Heart left ventricle (tissue), 16 donors: ENCODE results near the gene KCTD19. TPM values are rescaled to one million over a fixed set of nuclear protein-coding genes. Genes with fewer than 3 reads are reported as not detected.

ENCODE experiments used
- ATAC-seq, 4 donors: fragments of 200-7000 bp; cut with Tn5 transposase; one replicate each; pipeline ENCODE4 v1.9.1; 2020 to 2022; ENCODE audit warnings: moderate library complexity in 4 of 4, mild to moderate bottlenecking in 3 of 4, moderate number of reproducible peaks in 1 of 4
- DNase-seq, 5 donors: peaks; one replicate each; pipeline ENCODE4 v3.0.0-alpha.2; 2020
- H3K27ac ChIP-seq, 12 donors: fragments of 200-600 bp; sonication (generic) in 4 of 12; one replicate each; pipeline versions ENCODE4 v1.5.0 to v1.8.0; 2016 to 2022; ENCODE audit warnings: mild to moderate bottlenecking in 2 of 12
- H3K27me3 ChIP-seq, 9 donors: fragments of 200-600 bp; sonication (generic) in 2 of 9; one replicate each; pipeline versions ENCODE4 v1.5.1 to v1.8.0; 2016 to 2022; ENCODE audit warnings: mild to moderate bottlenecking in 3 of 9
- H3K36me3 ChIP-seq, 9 donors: fragments of 200-600 bp; sonication (generic) in 2 of 9; one replicate each; pipeline versions ENCODE4 v1.5.0 to v1.8.0; 2018 to 2022; ENCODE audit warnings: mild to moderate bottlenecking in 2 of 9
- H3K4me1 ChIP-seq, 12 donors: fragments of 200-600 bp; sonication (generic) in 4 of 12; one replicate each; pipeline versions ENCODE4 v1.5.0 to v1.8.0; 2016 to 2022; ENCODE audit warnings: mild to moderate bottlenecking in 3 of 12
- H3K4me3 ChIP-seq, 12 donors: fragments of 200-600 bp; sonication (generic) in 4 of 12; one replicate each; pipeline versions ENCODE4 v1.5.0 to v1.8.0; 2017 to 2022; ENCODE audit warnings: mild to moderate bottlenecking in 9 of 12, moderate library complexity in 4 of 12
- H3K9me3 ChIP-seq, 12 donors: fragments of 200-600 bp; sonication (generic) in 4 of 12; one replicate each; pipeline versions ENCODE4 v1.5.0 to v1.8.0; 2016 to 2022; ENCODE audit warnings: mild to moderate bottlenecking in 1 of 12
- POLR2A ChIP-seq, 2 donors: fragments of 450-650 bp; IDR thresholded peaks; one replicate each; pipeline ENCODE4 v1.6.1; 2017; ENCODE audit warnings: antibody characterized with exemption in 2 of 2, mild to moderate bottlenecking in 2 of 2, moderate library complexity in 2 of 2
- WGBS, 4 donors: extraction: QIAGEN DNeasy Blood & Tissue Kit in 2 of 4; methylation state at CpG; one replicate each; pipeline versions ENCODE4 v1.1.5 to v1.1.7; 2013 to 2018; 5-methylcytosine and 5-hydroxymethylcytosine counted together
- intact Hi-C, 10 donors: fragments of 100-400 bp; cut with DNase I; formaldehyde crosslinking; loops; one replicate each; pipeline versions ENCODE4 v1.11.1 to v1.14.2; 2022
- polyA plus RNA-seq, 2 donors: library from polyadenylated mRNA; stranded (reverse); fragments of 200-250 nt; gene quantifications; one replicate each; pipeline ENCODE4 v1.2.3, GENCODE V29; 2013
- total RNA-seq, 9 donors: library from RNA; depleted of rRNA in 2 of 9; stranded (reverse); fragments of >200 nt in 2 of 9; fragmentation: NEBNext Ultra II Directional in 3 of 9; extraction: Animal tissue kit (Norgen Biotek cat#: 25700) in 3 of 9; gene quantifications; one replicate each; pipeline versions ENCODE4 v1.1.0 to v1.2.4, GENCODE V29; 2016 to 2023
- TF ChIP-seq, protein P1 (sequence below), 12 donors: fragments of 200-600 bp; sonication (generic) in 4 of 12; IDR thresholded peaks; one replicate each; pipeline versions ENCODE4 v1.5.0 to v1.8.0; 2018 to 2022; ENCODE audit warnings: antibody characterized with exemption in 12 of 12, mild to moderate bottlenecking in 5 of 12
- donor health status: ischemic (EF 13 %, LVEDD 7.1; RV severe dilation, severe dysfunction).
- donor health status: healthy with polysubstance abuse.
- donor health status: DM: no; HTN: yes; CAD: no.
- donor health status: DM: no; HTN: no; CAD: no.
- donor health status: ischemic (EF 25% LVEDD 6.9; RV normal size, moderate dysfunction).
- donor health status: ischemic (EF 25% LVEDD 5.7; RV mildly dilated, moderate dysfunction).
- donor health status: healthy.
- donor health status: DM: yes; HTN: yes; CAD: no.
- donor health status: ischemic (EF 35%, LVEDD 5.7; RV mildly dilated, moderate dysfunction).
- donor health status: nonischemic (EF 11% LVEDD 7.7; RV severe dilation, severe dysfunction).
- donor health status: DM: yes; HTN: yes; CAD: no.
- donor health status: PGD.
- donor health status: ischemic (EF 29% LVEDD 5.4; RV normal size, mild dysfunction).
- donor health status: nonischemic (EF 23%, LVEDD 6.1; RV moderate dilation, normal function).

Gene KCTD19
- total and polyA plus RNA-seq, 11 donors: 0.19 to 0.29 TPM; not detected in 9

DNA sequence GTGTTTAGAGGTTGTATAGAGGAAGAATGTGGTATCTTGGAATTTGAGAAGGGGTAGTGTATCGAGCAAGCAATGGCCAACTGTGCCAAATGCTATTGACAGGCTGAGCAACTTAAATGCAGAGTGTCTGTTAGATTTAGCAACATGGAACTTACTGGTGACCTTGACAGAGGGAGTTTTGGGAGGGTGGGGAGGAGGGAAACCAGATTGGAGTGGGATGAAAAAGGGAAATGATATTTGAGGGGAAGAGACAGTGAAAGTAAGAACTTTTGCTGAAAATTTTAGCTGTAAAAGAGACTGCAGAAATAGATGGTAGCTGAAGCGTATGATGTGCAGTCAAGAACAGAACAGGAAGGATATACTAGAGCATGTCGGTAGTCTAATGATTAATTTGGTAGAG is 1.2 kb upstream of the KCTD19 start:
- no peak for TF ChIP-seq POLR2A (IDR thresholded peaks at IDR 0.05)
- TF ChIP-seq, protein P1, sequence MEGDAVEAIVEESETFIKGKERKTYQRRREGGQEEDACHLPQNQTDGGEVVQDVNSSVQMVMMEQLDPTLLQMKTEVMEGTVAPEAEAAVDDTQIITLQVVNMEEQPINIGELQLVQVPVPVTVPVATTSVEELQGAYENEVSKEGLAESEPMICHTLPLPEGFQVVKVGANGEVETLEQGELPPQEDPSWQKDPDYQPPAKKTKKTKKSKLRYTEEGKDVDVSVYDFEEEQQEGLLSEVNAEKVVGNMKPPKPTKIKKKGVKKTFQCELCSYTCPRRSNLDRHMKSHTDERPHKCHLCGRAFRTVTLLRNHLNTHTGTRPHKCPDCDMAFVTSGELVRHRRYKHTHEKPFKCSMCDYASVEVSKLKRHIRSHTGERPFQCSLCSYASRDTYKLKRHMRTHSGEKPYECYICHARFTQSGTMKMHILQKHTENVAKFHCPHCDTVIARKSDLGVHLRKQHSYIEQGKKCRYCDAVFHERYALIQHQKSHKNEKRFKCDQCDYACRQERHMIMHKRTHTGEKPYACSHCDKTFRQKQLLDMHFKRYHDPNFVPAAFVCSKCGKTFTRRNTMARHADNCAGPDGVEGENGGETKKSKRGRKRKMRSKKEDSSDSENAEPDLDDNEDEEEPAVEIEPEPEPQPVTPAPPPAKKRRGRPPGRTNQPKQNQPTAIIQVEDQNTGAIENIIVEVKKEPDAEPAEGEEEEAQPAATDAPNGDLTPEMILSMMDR (IDR thresholded peaks at IDR 0.05): no peak
- Histone ChIP-seq H3K4me3 (no peak overlapping the region), H3K36me3 (no peaks in the 10 kb centered on the region), H3K4me1 (peaks cover 0 to 22% (median 6%) of the 10 kb centered on the region in 12 donors), H3K27ac (no peak overlapping the region), H3K27me3 (peaks cover 0 to 14% (median 10%) of the 10 kb centered on the region in 9 donors), H3K9me3 (no peaks in the 10 kb centered on the region)
- 55 to 71% (median 61%) methylated on average over 3 of the region's 3 CpGs for WGBS, 4 donors
- ATAC-seq (no peak), DNase-seq (no peak)
- intact Hi-C loops: no loop called here

DNA sequence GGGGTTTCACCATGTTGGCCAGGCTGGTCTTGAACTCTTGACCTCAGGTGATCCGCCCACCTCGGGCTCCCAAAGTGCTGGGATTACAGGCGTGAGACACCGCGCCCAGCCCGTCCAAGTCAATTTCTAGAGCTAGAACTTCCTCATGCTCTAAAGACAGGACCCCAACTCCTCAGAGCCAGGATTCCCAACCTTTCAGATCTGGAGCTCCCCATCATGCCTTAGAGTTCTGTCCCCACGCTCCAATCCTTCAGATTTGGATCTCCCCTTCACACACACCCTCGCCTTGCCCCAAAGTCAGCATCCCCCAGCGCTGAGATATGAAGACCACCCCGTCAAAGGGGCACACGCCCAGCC is 448 bp downstream of the KCTD19 start:
- ATAC-seq (no peak), DNase-seq (no peak)
- Histone ChIP-seq H3K9me3 (no peaks in the 10 kb centered on the region), H3K4me3 (peak overlapping the region; percentile 4 to 58 (median 50)), H3K4me1 (peaks cover 0 to 22% (median 6%) of the 10 kb centered on the region in 12 donors), H3K27me3 (peaks cover 0 to 25% (median 14%) of the 10 kb centered on the region in 9 donors), H3K36me3 (no peaks in the 10 kb centered on the region), H3K27ac (no peak overlapping the region)
- 35 to 47% (median 39%) methylated on average over 11 of the region's 11 CpGs for WGBS, 4 donors
- intact Hi-C loops: no loop called here
- TF ChIP-seq, protein P1 (IDR thresholded peaks at IDR 0.05): no peak
- no peak for TF ChIP-seq POLR2A (IDR thresholded peaks at IDR 0.05)

DNA sequence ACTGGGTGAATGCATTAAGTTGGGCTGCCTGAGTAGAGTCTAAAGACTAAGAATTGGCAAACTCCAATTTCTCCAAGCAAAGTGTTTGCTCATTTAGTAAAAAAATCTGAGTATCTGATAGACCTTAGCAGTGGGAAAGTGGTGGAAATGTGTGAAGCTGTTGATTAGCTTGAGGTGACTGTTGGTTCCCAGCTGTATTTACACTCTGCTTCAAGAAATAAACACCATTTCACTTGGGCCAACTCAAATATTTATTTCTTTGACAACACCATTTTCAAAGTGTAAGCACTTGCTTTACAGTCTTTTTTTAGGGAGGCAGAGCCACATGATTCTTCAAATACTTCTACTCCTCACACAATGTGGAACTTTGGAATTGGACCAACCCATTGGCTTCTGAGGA is 8.7 kb downstream of the KCTD19 start:
- TF ChIP-seq, protein P1 (IDR thresholded peaks at IDR 0.05): no peak
- TF ChIP-seq POLR2A (IDR thresholded peaks at IDR 0.05): no peak
- Histone ChIP-seq H3K27ac (no peak overlapping the region), H3K4me1 (no peaks in the 10 kb centered on the region), H3K27me3 (peaks cover 0 to 52% (median 5%) of the 10 kb centered on the region in 9 donors), H3K4me3 (no peak overlapping the region), H3K36me3 (no peaks in the 10 kb centered on the region), H3K9me3 (no peaks in the 10 kb centered on the region)
- ATAC-seq (no peak), DNase-seq (no peak)
- intact Hi-C loops: no loop called here

DNA sequence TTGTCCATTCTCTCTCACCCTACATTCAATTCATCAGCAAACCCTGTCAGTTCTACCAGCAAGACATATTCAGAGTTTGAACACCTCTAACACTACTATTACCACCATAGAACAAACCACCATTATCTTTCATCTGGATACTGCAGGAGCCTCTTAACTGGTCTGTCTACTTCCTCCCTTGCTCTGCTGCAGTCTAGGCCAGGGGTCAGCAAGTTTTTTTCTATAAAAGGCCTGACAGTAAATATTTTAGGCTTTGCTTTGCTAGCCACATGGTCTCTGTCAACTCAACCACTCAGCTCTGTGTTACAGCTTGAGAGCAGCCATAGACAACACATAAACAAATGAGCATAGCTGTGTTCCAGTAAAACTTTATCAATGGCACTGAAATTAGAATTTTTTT is 13.8 kb downstream of the KCTD19 start:
- TF ChIP-seq, protein P1 (IDR thresholded peaks at IDR 0.05): no peak
- no peak for TF ChIP-seq POLR2A (IDR thresholded peaks at IDR 0.05)
- ATAC-seq (no peak), DNase-seq (no peak)
- intact Hi-C loops: no loop called here
- Histone ChIP-seq H3K9me3 (no peaks in the 10 kb centered on the region), H3K36me3 (no peaks in the 10 kb centered on the region), H3K27ac (no peak overlapping the region), H3K4me3 (no peak overlapping the region), H3K4me1 (peaks cover 0 to 9% (median 0%) of the 10 kb centered on the region in 12 donors), H3K27me3 (peaks cover 0 to 6% (median 0%) of the 10 kb centered on the region in 9 donors)
